ENCODE data around the gene CFAP410.
"Not testable (repeated sequence)": the region's sequence is repeated elsewhere in the genome, so short reads cannot be mapped to it uniquely, and the experiment has no call there.

Gene CFAP410

DNA sequence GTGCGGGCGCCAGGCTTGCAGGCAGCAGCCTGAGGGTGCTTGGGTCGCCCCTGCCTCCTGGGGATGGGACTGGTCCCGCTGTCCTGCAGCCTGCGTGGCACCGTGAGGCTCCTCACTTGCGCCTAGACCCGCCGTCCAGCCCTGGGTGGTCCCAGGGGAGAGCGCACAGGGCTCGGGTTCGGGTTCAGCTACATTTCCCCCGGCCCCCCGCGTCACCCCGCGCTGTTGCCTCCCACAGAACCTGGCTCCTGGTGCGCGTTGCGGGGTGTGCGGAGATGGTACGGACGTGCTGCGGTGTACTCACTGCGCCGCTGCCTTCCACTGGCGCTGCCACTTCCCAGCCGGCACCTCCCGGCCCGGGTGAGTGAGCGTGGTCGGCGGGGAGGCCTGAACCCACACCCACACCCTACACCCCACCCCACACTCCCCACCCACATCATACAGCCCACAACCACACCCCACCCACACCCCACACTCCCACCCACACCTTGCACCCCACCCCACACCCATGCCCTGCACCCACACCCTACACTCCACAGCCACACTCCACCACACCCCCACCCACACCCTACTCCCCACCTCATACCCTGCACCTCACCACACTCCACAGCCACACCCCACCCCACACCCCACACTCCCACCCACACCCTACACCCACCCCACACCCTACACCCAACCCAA lies 45.5 kb downstream of the CFAP410 start:
- H3K4me3 ChIP-seq (ENCODE audit: low read length), result no peak overlapping the region
- no peak for DNase-seq (ENCODE audit: low read depth, low spot score)

DNA sequence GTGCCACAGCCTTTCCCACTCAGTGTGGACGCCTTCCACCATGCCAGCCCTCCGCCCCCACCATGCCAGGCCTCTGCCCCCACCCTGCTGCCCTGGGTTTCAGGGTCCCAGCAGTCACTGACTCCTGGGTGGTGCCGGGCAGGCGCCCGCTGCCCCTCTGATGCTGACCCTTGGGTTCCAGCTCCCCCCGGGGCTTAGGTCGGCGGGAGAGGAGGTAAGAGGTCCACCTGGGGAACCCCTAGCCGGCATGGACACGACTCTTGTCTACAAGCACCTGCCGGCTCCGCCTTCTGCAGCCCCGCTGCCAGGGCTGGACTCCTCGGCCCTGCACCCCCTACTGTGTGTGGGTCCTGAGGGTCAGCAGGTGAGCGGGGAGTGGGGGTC lies 46.4 kb downstream of the CFAP410 start:
- DNase-seq (ENCODE audit: low read depth, low spot score), result no peak
- H3K4me3 ChIP-seq (ENCODE audit: low read length), result no peak overlapping the region

DNA sequence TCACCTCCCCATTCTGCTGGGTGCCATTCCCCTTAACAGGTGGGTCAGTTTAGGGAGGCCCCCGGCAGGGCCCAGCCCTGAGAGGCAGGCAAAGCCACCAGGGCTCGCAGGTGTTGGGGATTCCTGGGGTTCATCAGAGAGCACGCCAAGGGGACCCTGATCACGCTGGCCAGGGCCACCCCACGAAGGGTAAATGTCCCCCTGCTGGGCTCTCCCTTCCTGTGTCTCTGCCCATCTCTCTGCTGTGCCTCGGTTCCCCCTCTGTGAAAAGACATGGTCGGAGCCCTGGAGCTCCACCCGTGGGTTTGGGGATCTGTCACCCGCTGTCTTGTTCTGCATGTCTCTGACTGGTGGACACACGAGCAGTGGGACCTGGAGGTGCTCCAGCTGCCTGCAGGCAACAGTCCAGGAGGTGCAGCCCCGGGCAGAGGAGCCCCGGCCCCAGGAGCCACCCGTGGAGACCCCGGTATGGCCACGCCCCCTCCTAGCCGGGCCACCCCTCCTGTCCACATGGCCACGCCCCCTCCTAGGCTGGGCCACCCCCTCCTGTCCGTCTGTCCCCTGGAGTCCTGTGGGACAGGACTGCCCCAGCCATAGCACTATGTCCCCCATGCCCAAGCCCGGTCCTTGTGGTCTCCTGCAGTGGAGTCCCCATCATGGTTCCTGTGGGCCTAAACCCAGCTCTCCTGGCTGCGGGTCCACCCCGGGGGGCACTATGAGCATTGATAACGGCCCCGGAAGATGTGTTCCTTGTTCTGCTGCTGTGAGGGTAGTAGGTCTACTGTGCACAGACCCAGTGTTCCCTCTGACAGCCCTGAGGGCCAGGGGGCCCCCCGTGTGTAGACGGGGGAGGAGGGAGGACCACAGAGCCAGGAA lies 47.0 kb downstream of the CFAP410 start:
- no peak overlapping the region for H3K4me3 ChIP-seq (ENCODE audit: low read length)
- DNase-seq (ENCODE audit: low read depth, low spot score), result no peak

DNA sequence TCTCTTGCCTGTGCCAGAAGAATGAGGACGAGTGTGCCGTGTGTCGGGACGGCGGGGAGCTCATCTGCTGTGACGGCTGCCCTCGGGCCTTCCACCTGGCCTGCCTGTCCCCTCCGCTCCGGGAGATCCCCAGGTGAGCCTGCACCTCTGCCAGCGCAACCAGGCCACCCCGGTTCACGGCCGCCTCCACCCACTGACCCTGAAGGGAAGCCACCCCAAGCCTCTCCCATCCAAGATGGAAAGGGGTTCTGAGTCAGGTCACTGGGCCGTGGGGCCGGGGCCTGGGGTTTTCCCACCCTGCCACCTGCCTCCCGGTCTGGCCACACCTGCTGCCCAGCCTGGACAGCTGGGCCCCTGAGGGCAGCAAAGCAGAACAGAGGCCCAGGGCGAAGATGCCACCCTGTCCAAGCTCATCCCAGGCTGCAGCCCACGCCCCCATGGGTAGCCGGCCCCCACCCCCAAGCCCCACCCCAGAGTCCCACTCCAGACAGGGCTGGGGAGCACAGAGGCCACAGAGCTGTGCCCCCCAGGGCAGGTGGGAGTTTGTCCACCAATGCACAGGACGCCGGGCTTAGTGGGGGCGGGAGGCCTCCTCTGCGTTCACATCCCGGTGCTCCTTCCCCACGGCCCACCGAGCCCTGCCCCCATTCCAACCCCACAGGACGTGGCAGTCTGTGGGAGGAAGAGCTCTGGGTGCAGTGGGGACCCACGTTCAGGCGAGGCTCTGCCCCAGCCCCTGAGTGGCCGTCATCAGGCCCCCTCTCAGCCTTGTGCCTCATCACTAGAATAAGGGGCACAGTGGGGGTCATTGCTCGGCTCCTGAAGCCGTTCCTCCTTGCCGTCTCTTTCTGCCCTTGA lies 47.9 kb downstream of the CFAP410 start:
- H3K4me3 ChIP-seq (ENCODE audit: low read length), result no peak overlapping the region
- no peak for DNase-seq (ENCODE audit: low read depth, low spot score)

DNA sequence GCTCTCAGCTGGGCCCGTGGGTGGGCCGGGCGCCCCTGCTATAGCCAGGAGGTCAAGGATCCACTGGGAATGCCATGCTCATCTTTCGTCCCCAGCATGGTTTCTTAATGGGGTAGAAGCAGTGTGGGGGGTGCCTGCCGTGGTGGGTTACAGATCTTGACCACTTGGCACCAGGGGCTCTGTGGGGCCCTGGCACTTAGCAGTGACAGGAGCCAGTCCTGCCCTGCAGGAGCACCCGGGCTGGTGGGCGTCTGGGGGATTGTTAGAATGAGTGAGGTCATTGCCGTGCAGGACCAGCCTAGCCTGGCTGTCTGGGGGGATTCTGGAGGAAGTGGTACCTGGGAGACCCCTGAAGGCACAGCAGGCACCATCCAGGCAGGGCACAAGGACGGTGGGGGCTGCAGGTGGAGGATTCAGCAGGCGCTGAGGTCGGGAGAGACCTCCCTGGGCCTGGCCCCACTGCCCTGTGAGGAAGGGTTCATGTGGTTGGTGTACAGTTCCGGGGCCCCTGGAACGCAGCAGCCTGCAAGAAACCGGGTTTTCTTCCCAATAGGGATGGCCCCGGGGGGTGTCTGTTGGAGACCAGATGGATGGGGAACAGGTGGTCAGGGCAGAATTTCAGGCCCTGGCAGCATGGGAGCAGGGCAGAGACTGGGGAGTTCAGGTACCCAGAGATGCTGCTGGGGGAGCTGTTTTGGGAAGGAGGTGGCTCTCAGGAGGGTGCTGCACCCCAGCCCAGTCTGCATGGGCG lies 48.7 kb downstream of the CFAP410 start:
- no peak for DNase-seq (ENCODE audit: low read depth, low spot score)
- H3K4me3 ChIP-seq (ENCODE audit: low read length), result no peak overlapping the region

DNA sequence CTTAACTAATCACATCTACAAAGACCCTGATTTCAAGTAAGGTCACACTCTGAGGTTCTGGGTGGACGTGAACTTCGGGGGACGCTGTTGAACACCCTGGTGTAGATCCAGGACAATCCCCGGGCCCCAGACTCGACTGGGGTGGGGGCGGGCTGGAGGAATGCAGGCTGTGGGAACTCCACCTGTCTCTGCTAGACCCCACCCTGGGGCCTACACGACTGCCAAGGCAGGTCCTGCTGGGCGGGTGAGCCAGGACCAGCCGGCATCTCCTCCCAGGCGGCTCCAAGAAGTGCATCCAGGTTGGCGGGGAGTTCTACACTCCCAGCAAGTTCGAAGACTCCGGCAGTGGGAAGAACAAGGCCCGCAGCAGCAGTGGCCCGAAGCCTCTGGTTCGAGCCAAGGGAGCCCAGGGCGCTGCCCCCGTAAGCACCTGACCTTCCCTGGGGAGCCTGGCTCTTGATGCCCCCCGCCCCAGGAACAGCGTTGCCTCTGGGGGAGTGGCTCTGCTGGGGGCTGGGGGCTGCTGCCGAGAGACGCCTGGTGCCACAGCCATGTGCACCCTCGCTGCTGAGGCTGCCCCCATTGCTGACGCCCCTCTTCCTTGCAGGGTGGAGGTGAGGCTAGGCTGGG lies 49.7 kb downstream of the CFAP410 start:
- no peak for DNase-seq (ENCODE audit: low read depth, low spot score)
- H3K4me3 ChIP-seq (ENCODE audit: low read length), result no peak overlapping the region

DNA sequence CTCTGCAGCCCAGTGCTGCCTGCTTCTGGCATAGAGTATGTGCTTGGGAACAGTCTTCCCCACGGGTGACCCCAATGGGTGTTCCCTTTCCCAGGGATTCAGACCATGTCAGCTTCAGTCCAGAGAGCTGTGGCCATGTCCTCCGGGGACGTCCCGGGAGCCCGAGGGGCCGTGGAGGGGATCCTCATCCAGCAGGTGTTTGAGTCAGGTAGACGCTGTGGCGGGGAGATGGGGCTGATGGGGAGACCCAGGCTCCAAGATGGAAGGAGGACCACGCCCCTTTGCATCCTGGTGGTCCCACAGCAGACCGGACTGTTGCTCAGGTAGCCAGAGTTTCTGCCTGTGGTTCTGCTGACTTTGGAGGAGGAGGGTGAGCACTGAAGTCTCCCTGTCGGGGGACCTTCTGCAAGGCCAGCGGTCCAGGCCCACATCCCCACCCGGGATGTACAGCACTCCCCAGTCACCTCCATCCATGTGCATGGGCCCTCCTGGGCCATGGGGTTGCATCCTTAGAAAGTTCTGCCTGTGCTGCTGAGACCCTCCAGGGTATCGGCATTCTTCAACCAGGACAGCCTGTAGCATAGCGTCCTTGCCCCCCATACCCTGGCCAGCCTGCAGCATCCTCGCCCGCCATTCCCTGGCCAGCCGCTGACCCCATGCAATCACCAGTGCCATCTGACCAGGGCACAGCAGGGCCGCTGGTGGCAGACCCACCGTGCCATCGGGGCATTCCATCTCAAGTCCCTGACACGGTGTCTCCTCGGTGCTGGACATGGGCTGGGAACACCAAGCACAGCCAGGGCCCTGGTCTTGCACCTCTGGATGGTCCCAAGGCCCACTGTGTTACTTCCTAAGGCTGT lies 50.7 kb downstream of the CFAP410 start:
- DNase-seq (ENCODE audit: low read depth, low spot score), result no peak

DNA sequence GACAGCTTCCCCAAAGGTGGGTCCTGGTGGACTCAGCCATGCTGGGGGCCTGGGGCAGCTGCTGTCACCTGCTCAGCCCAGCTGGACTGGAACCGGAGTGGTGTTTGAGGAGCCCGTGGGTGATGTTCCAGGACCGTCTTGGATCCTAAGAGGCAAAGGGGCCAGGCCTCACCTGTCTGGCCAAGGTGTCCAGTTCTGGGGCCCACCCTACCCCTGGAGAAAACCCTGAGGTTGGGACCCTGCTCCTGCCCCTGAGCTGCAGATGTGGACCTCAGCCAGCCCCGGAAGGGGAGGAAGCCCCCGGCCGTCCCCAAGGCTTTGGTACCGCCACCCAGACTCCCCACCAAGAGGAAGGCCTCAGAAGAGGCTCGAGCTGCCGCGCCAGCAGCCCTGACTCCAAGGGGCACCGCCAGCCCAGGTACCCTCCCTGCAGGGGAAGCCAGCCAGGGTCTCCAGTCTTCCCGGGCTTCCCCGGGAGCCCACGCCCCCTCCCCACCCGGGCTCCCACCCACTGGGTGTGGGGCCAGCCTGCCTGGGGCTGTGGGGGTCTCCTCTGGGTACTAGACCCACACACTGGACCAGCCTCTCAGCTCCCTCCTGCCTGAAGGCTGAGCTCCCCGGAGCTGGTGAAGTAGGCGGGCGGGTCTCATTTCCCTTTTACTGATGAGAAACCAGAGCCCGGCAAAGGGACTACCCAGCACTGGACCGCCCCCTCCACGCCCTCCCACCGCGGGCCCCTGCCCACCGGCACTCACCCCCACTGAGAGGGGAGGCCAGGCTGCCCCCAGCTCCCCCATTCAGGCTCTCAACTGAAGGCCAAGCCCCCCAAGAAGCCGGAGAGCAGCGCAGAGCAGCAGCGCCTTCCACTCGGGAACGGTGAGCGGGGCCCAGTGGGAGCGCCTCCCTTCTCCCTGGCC lies 52.2 kb downstream of the CFAP410 start:
- no peak overlapping the region for H3K4me3 ChIP-seq (ENCODE audit: low read length)
- no peak for DNase-seq (ENCODE audit: low read depth, low spot score)

More for the DNA sequence above, 50.7 kb downstream of the CFAP410 start:
- H3K4me3 ChIP-seq (ENCODE audit: low read length), result no peak overlapping the region

DNA sequence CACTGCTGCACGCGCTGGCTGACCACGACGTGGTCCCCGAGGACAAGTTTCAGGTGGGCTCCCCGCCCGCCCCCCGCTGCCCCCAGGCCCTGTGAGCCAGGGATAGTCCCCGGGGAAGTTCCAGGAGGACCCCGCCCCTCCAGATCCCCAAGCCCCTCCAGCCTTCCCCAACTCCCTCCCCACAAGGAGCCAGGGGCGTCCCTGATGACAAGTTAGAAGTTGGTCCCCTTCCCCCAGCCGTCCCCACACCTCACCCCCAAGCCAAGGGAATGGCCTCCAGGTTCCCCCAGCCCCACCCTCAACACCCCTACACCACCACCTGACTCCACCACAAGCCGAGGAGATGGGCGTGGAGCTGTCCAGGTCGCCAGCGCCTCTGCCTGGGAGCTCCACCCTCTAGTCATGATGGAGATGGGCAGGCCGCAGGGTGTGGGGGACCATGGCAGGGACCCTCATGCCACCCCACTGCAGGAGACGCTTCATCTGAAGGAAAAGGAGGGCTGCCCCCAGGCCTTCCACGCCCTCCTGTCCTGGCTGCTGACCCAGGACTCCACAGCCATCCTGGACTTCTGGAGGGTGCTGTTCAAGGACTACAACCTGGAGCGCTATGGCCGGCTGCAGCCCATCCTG lies 53.0 kb downstream of the CFAP410 start:
- H3K4me3 ChIP-seq (ENCODE audit: low read length), result no peak overlapping the region
- no peak for DNase-seq (ENCODE audit: low read depth, low spot score)

DNA sequence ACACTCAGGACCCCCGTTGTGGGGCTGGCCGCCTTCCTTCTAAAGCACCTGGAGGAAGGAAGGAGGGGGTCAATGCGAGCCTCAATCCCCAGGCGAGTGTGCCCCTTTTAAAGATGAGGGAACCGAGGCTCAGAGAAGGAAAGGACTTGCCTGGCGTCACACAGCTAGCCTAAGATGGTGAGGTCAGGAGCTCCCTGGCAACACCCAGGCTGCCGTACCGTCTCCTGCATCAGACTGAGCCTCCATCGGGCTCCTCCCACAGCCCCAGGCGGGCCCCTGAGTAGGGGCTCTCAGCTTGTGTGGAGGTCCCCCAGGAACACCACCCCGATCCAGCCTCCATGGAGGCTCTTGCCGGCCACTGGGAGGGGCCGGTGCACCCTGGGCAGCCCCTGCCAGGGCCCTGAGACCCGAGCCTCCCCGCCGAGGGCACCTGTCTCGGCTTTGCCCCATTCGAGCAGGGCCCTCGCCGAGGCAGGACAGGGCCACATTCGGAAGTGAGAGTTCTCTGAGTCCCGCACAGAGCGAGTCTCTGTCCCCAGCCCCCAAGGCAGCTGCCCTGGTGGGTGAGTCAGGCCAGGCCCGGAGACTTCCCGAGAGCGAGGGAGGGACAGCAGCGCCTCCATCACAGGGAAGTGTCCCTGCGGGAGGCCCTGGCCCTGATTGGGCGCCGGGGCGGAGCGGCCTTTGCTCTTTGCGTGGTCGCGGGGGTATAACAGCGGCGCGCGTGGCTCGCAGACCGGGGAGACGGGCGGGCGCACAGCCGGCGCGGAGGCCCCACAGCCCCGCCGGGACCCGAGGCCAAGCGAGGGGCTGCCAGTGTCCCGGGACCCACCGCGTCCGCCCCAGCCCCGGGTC lies 53.8 kb downstream of the CFAP410 start, which contains the start of gene AIRE:
AIRE (plus strand) TSS at position 739 of the 855 bp plus-strand sequence. CDS start 131 bp downstream, outside the sequence.
- H3K4me3 ChIP-seq (ENCODE audit: low read length), result no peak within 1 kb of the TSS

DNA sequence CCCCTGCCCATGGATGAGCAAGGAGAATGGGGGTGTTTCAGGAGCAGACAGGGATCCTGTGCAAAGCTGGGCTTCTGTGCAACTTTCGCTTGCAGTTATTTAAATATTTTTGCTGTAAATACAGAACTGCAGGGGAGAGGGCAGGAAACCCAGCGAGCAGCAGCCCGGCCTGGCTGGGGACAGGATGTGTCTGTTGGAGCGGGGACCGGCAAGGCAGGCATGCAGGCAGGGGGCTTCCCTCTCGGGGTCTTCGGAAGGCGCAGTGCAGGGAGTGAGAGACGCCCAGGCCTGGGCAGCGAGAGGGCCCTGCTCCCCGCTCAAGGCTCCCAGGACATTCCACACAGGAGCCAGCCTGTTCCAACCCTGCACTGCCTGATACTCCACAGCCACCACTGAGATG lies 55.2 kb downstream of the CFAP410 start:
- DNase-seq (ENCODE audit: low read depth, low spot score), result no peak
- H3K4me3 ChIP-seq (ENCODE audit: low read length), result no peak overlapping the region

More for the DNA sequence above, 53.8 kb downstream of the CFAP410 start, which contains the start of gene AIRE:
- DNase-seq (ENCODE audit: low read depth, low spot score), result no peak

DNA sequence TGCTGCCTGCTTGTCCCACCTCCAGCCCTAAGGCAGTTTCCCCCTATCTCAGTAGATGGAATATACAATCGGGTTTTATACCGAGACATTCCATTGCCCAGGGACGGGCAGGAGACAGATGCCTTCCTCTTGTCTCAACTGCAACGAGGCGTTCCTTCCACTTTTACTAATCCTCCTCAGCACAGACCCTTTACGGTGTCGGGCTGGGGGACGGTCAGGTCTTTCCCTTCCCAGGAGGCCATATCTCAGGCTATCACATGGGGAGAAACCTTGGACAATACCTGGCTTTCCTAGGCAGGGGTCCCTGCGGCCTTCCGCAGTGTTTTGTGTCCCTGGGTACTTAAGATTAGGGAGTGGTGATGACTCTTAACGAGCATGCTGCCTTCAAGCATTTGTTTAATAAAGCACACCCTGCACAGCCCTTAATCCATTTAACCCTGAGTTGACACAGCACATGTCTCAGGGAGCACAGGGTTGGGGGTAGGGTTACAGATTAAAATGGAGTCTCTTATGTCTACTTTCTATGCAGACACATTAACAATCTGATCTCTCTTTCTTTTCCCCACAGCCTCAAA lies 55.9 kb downstream of the CFAP410 start:
- not testable (repeated sequence) for DNase-seq (ENCODE audit: low read depth, low spot score); H3K4me3 ChIP-seq (ENCODE audit: low read length)

DNA sequence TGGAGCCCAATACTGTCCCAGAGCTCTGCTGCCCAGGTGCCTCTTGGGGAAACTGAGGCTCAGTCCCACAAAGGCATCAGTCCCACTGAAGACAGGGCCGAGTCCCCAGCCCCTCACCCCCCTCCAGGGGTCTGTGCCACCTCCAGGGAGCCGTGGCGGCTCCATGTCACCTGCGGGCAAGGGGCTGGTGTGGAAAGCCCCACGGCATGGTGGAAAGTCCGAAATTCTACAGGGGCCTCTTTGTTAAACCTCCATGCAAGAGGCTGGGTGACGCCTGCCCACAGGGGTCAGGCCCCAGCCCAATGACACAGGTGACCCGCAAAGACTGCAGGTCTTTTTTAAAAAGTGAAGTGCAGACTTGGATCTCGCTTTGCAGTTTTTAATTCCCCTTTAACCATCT lies 56.8 kb downstream of the CFAP410 start:
- no peak overlapping the region for H3K4me3 ChIP-seq (ENCODE audit: low read length)
- no peak for DNase-seq (ENCODE audit: low read depth, low spot score)

DNA sequence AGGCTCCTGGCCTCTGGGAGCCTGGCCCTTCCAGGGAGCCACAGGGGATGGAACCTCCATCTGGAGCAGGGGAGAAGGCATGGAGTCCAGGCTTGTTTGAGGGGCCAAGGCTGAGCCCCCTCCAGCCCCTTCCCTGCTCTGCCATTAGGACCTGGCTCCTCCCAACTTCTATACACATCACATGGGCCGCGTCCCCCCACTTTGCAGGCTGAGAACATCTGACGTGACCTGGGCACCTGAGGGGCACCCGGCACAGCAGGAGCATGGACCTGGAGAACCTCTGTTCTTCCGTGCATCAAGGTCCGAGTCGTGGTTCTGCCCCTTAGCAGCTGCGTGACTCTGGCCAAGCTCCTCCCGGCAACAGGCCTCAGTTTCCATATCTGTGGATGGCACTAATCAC lies 57.4 kb downstream of the CFAP410 start:
- H3K4me3 ChIP-seq (ENCODE audit: low read length), result no peak overlapping the region
- DNase-seq (ENCODE audit: low read depth, low spot score), result no peak
